Chondrocyte (in vitro differentiated cells): ENCODE measurements around the gene SCN9A. TPM values are rescaled to one million over a fixed set of nuclear protein-coding genes. Genes with fewer than 3 reads are reported as not detected.

Experiments
- DNase-seq: peaks from one replicate; pipeline ENCODE4 v3.0.0; 2021; ENCODE audit warnings: mixed read lengths, low spot score
- H3K27ac Mint-ChIP-seq: one replicate; pipeline ENCODE4 v1.8.0; 2021; ENCODE audit warnings: mild to moderate bottlenecking, moderate library complexity, mixed read lengths; ENCODE audit not compliant: unreplicated experiment
- H3K27me3 Mint-ChIP-seq: 2 replicates; pipeline ENCODE4 v1.8.0; 2021; ENCODE audit warnings: low read depth, mixed read lengths
- H3K36me3 Mint-ChIP-seq: 2 replicates; pipeline ENCODE4 v1.8.0; 2021; ENCODE audit warnings: low read depth, mixed read lengths
- H3K4me1 Mint-ChIP-seq: 2 replicates; pipeline ENCODE4 v1.8.0; 2021; ENCODE audit warnings: low read depth, mild to moderate bottlenecking, mixed read lengths
- H3K4me3 Mint-ChIP-seq: one replicate; pipeline ENCODE4 v1.8.0; 2021; ENCODE audit warnings: mild to moderate bottlenecking, moderate library complexity, mixed read lengths; ENCODE audit not compliant: unreplicated experiment
- H3K9me3 Mint-ChIP-seq: 2 replicates; pipeline ENCODE4 v1.8.0; 2021; ENCODE audit warnings: low read depth, mixed read lengths
- total RNA-seq: library from RNA; stranded (reverse); gene quantifications from 3 replicates; pipeline ENCODE4 v1.2.1, GENCODE V29; 2021
- TF ChIP-seq, protein P1 (sequence below): fragments of 200-600 bp; sonication (generic); IDR thresholded peaks from 2 replicates; pipeline ENCODE4 v1.5.0; 2021; ENCODE audit warnings: antibody characterized with exemption, mild to moderate bottlenecking, moderate library complexity

SCN9A gene
- total RNA-seq, 1 donor from 2014 or later, result 31.0 TPM

DNA sequence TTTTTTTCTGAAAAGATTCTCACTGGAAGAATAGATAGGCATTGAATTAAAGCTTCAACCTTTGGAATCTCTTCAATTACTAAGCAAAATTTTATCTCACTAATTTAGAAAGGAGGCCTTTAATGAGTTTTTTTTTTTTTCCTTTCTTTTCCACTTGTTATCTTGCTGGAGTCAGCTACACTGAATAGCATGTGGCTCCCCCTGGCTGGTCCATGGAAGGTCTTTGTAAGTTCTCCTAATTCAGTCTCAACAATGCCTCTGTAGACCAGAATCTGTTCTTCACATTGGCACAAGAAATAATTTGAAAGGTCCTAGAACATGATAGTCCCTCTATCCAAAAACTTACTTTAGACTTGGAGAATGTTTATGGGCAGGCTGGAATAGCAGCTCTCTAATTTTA is 223.7 kb downstream of the SCN9A start:
- Mint-ChIP-seq H3K27ac (no peak overlapping the region), H3K27me3 (no peaks in the 10 kb centered on the region), H3K36me3 (no peaks in the 10 kb centered on the region), H3K4me3 (no peak overlapping the region), H3K9me3 (no peaks in the 10 kb centered on the region), H3K4me1 (peaks cover 7% of the 10 kb centered on the region)
- TF ChIP-seq, protein P1, sequence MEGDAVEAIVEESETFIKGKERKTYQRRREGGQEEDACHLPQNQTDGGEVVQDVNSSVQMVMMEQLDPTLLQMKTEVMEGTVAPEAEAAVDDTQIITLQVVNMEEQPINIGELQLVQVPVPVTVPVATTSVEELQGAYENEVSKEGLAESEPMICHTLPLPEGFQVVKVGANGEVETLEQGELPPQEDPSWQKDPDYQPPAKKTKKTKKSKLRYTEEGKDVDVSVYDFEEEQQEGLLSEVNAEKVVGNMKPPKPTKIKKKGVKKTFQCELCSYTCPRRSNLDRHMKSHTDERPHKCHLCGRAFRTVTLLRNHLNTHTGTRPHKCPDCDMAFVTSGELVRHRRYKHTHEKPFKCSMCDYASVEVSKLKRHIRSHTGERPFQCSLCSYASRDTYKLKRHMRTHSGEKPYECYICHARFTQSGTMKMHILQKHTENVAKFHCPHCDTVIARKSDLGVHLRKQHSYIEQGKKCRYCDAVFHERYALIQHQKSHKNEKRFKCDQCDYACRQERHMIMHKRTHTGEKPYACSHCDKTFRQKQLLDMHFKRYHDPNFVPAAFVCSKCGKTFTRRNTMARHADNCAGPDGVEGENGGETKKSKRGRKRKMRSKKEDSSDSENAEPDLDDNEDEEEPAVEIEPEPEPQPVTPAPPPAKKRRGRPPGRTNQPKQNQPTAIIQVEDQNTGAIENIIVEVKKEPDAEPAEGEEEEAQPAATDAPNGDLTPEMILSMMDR, result no peak
- DNase-seq, result no peak

DNA sequence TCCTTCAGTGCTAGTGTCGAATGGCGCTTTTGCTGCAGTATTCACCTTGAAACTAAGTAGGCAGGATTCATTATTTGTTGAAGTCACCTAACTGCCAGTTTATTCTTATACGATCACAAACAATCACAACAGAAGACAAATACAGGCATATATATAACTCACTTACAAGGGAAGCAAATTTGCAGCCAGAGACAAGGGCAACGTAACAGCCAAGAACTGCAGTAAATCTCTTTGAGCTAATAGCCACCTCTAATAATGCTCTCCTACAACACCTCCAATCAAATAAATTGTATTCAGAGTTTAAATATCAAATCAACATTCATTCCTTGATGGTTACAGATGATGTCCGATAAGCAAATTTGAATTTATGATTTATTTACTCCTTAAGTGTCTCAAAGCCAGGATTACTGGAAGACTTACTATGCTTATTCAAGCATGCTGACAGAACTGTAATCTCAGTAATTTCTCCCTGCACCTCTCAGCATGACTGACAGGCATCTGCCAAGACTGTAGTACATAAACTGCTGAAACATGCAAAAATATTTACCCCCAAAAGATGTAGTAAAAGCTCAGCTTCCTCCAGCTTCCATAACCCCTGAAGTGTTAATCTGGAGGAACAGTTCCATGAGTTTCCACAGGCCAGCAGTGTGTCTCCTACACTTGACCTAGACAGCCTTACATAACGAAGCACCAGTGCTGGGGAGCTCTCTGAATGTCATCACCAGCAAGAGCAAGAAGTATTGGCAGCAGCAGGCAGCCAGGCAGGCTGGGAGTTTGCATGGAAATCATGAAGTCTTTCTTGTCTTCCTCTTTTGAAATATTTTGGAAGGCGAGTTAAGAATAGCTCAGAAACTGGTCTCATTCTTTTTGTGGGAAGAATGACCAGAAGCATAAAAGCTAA is 227.0 kb downstream of the SCN9A start:
- H3K9me3 Mint-ChIP-seq, result no peaks in the 10 kb centered on the region
- TF ChIP-seq, protein P1, result no peak
- no peaks in the 10 kb centered on the region for H3K36me3 Mint-ChIP-seq
- H3K27me3 Mint-ChIP-seq, result no peaks in the 10 kb centered on the region
- H3K4me1 Mint-ChIP-seq, result peaks cover 7% of the 10 kb centered on the region
- DNase-seq, result no peak
- H3K4me3 Mint-ChIP-seq, result no peak overlapping the region
- no peak overlapping the region for H3K27ac Mint-ChIP-seq

DNA sequence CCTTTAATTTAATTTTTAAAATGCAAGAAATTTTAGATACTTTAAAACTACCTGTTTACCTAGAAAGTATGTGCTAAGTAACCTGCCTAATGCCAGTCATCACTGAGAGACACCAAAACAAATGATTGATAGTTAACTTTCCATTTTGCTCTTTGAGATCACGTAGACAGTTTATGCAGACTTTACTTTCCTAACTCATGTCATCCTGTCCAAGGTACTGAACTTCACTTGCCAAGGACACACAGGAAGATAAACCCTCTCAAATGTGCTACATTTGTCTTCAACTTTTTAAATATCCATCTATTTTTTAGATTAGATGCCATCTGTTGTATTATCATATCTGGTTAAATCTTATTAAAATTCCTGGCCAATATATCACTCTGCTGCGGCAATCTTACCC is 227.9 kb downstream of the SCN9A start:
- no peaks in the 10 kb centered on the region for H3K9me3 Mint-ChIP-seq
- no peaks in the 10 kb centered on the region for H3K27me3 Mint-ChIP-seq
- H3K27ac Mint-ChIP-seq, result no peak overlapping the region
- no peak for DNase-seq
- H3K4me1 Mint-ChIP-seq, result no peaks in the 10 kb centered on the region
- no peak overlapping the region for H3K4me3 Mint-ChIP-seq
- no peaks in the 10 kb centered on the region for H3K36me3 Mint-ChIP-seq
- TF ChIP-seq, protein P1, result no peak

Other genes starting within 250 kb of the SCN9A start
- 0.05 TPM in 1 of 3 replicates, not detected in the others for gene SCN1A, start 247.9 kb downstream of the SCN9A start, total RNA-seq
- gene SCN7A, start 118.3 kb upstream of the SCN9A start, total RNA-seq, result 0.05 to 1.9 TPM (median 0.05 TPM) in 3 replicates